GM19324 (cell line): ENCODE measurements around the gene KCNAB1.
"Not testable (repeated sequence)": the region's sequence is repeated elsewhere in the genome, so short reads cannot be mapped to it uniquely, and the experiment has no call there.

Source experiments
- ATAC-seq: cut with Tn5 transposase; IDR thresholded peaks from one replicate; pipeline ENCODE4 v1.9.1; 2021; ENCODE audit warnings: mild to moderate bottlenecking, moderate library complexity; ENCODE audit not compliant: unreplicated experiment, low FRiP score

KCNAB1 gene

GRCh38 chr3:156135921-156136638 lies 15.7 kb downstream of the KCNAB1 start:
- ATAC-seq, result no peak

GRCh38 chr3:156137397-156137796 lies 17.0 kb downstream of the KCNAB1 start:
- not testable (repeated sequence) for ATAC-seq

GRCh38 chr3:156140001-156140595 lies 19.7 kb downstream of the KCNAB1 start:
- no peak for ATAC-seq

- no peak for ATAC-seq
Observed at GRCh38 chr3:156142702-156143101, 22.3 kb downstream of the KCNAB1 start.

GRCh38 chr3:156143136-156143535 lies 22.8 kb downstream of the KCNAB1 start:
- no peak for ATAC-seq

- ATAC-seq, result no peak
Observed at GRCh38 chr3:156144060-156144459, 23.7 kb downstream of the KCNAB1 start.

- no peak for ATAC-seq
Observed at GRCh38 chr3:156145866-156146265, 25.5 kb downstream of the KCNAB1 start.

- no peak for ATAC-seq
Observed at GRCh38 chr3:156148345-156148945, 28.1 kb downstream of the KCNAB1 start.

GRCh38 chr3:156148946-156149381 lies 28.6 kb downstream of the KCNAB1 start:
- ATAC-seq, result no peak

- ATAC-seq, result no peak
Observed at GRCh38 chr3:156149876-156150275, 29.5 kb downstream of the KCNAB1 start.

GRCh38 chr3:156150434-156151066 lies 30.2 kb downstream of the KCNAB1 start:
- ATAC-seq, result no peak

- ATAC-seq, result peak; percentile 53
Observed at GRCh38 chr3:156151824-156152428, 31.5 kb downstream of the KCNAB1 start.

- no peak for ATAC-seq
Observed at GRCh38 chr3:156158656-156159295, 38.4 kb downstream of the KCNAB1 start.

- ATAC-seq, result peak; percentile 90
Observed at GRCh38 chr3:156160647-156161046, 40.3 kb downstream of the KCNAB1 start.

GRCh38 chr3:156161172-156161571 lies 40.8 kb downstream of the KCNAB1 start:
- peak; percentile 19 for ATAC-seq

GRCh38 chr3:156163848-156164247 lies 43.5 kb downstream of the KCNAB1 start:
- no peak for ATAC-seq

- no peak for ATAC-seq
Observed at GRCh38 chr3:156166808-156167207, 46.4 kb downstream of the KCNAB1 start.

GRCh38 chr3:156170571-156170970 lies 50.2 kb downstream of the KCNAB1 start:
- no peak for ATAC-seq

GRCh38 chr3:156171281-156172267 lies 51.2 kb downstream of the KCNAB1 start:
- ATAC-seq, result no peak
